SK-N-SH (cell line): ENCODE results near the gene KCTD11.

ENCODE experiments used
- CTCF ChIP-seq: fragments of 200-600 bp; sonication (generic); IDR thresholded peaks from 2 replicates; pipeline ENCODE4 v1.6.1; 2017; ENCODE audit warnings: antibody characterized with exemption, mild to moderate bottlenecking, moderate library complexity
- EP300 ChIP-seq, 2 experiments: IDR thresholded peaks; 2 replicates each; pipeline versions ENCODE4 v1.4.0 to v1.6.1; 2012; ENCODE audit warnings: borderline replicate concordance in 1 of 2, low read depth in 1 of 2, low read length in 1 of 2
- GABPA ChIP-seq: IDR thresholded peaks from 2 replicates; pipeline ENCODE4 v1.4.0; 2012; ENCODE audit warnings: low read depth, mild to moderate bottlenecking
- GATA2 ChIP-seq: sonication (generic); formaldehyde crosslinking; IDR thresholded peaks from 2 replicates; pipeline ENCODE4 v1.5.0; 2020; ENCODE audit warnings: mild to moderate bottlenecking, missing genetic modification reagents
- IRF3 ChIP-seq: fragments of 150-350 bp; IDR thresholded peaks from 2 replicates; pipeline ENCODE4 v1.6.1; 2016; ENCODE audit warnings: mild to moderate bottlenecking, low read depth, low read length
- MAX ChIP-seq: IDR thresholded peaks from 2 replicates; pipeline ENCODE4 v1.4.0; 2012; ENCODE audit warnings: low read depth
- RCOR1 ChIP-seq: fragments of 150-350 bp; IDR thresholded peaks from 2 replicates; pipeline ENCODE4 v1.6.1; 2017; ENCODE audit warnings: antibody characterized with exemption, low read length
- REST ChIP-seq: IDR thresholded peaks from 2 replicates; pipeline ENCODE4 v1.6.1; 2012; ENCODE audit warnings: mild to moderate bottlenecking, low read depth, low read length, moderate library complexity
- SMC3 ChIP-seq: IDR thresholded peaks from 2 replicates; pipeline ENCODE4 v1.6.1; 2012; ENCODE audit warnings: low read depth, low read length, improper control_type of control experiment
- USF1 ChIP-seq: IDR thresholded peaks from 2 replicates; pipeline ENCODE4 v1.4.0; 2012; ENCODE audit warnings: low read depth, borderline replicate concordance
- YY1 ChIP-seq: IDR thresholded peaks from 2 replicates; pipeline ENCODE4 v1.4.0; 2012; ENCODE audit warnings: low read depth, mild to moderate bottlenecking

GRCh38 chr17:7367083-7367482 lies 15.1 kb downstream of the KCTD11 start:
- TF ChIP-seq CTCF (no peak), GATA2 (no peak), EP300 (IDR thresholded peaks at IDR 0.05; ENCODE audit: borderline replicate concordance in 1 of 2, low read depth in 1 of 2, low read length in 1 of 2) (no peak), SMC3 (no peak), REST (no peak), MAX (no peak), YY1 (no peak), RCOR1 (no peak), IRF3 (no peak), USF1 (no peak), GABPA (no peak)
